Fibroblast of lung (primary cell): Measurements from ENCODE around the gene PBOV1.

Experiments used
- EZH2 ChIP-seq: IDR thresholded peaks from 2 replicates; pipeline ENCODE4 v1.5.1; 2012; ENCODE audit warnings: low read length, control low read depth, mild to moderate bottlenecking; ENCODE audit errors: missing control alignments
- TF ChIP-seq, protein P1 (sequence below), 2 donors: IDR thresholded peaks in 1 of 2; conservative IDR thresholded peaks in 1 of 2; 1 replicate in 1 of 2; 2 replicates in 1 of 2; pipeline ENCODE4 v1.5.1; 2011 to 2012; ENCODE audit warnings: low read length in 2 of 2, control low read depth in 1 of 2, inconsistent platforms in 1 of 2, low read depth in 1 of 2, mild to moderate bottlenecking in 1 of 2

DNA sequence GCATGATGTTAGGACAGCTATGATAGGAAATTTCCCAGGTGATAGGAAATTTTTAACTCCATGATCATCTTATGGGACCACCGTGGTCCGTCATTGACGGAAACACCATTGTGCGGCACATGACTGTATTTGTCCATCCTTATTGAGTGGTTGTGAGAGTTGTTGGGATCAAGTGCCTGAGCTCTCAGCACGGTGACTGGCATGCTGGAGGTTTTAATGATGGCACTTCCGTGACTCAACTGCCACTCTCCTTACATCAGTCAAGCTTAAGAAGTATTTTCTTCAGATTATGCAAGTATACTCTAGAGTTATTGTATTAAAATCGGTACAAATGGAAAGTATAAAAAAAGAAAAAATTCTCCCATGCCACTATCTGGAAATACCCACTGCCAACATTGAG lies 20.7 kb downstream of the PBOV1 start:
- TF ChIP-seq, protein P1, sequence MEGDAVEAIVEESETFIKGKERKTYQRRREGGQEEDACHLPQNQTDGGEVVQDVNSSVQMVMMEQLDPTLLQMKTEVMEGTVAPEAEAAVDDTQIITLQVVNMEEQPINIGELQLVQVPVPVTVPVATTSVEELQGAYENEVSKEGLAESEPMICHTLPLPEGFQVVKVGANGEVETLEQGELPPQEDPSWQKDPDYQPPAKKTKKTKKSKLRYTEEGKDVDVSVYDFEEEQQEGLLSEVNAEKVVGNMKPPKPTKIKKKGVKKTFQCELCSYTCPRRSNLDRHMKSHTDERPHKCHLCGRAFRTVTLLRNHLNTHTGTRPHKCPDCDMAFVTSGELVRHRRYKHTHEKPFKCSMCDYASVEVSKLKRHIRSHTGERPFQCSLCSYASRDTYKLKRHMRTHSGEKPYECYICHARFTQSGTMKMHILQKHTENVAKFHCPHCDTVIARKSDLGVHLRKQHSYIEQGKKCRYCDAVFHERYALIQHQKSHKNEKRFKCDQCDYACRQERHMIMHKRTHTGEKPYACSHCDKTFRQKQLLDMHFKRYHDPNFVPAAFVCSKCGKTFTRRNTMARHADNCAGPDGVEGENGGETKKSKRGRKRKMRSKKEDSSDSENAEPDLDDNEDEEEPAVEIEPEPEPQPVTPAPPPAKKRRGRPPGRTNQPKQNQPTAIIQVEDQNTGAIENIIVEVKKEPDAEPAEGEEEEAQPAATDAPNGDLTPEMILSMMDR (conservative IDR thresholded peaks at IDR 0.05 in 1 of 2, IDR thresholded peaks at IDR 0.05 in 1 of 2; ENCODE audit: low read depth in 1 of 2, low read length in 2 of 2) = no peak
- no peak for TF ChIP-seq EZH2
